Endothelial cell of hepatic sinusoid (primary cell): ENCODE measurements around the gene BMP4.
"Not testable (repeated sequence)": the region's sequence is repeated elsewhere in the genome, so short reads cannot be mapped to it uniquely, and the experiment has no call there.

ENCODE experiments used
- in situ Hi-C: cut with HindIII; loops from 2 replicates; pipeline ENCODE4 v1.10.0; 2017; ENCODE audit warnings: low sequenced_read_pairs

The BMP4 gene

DNA sequence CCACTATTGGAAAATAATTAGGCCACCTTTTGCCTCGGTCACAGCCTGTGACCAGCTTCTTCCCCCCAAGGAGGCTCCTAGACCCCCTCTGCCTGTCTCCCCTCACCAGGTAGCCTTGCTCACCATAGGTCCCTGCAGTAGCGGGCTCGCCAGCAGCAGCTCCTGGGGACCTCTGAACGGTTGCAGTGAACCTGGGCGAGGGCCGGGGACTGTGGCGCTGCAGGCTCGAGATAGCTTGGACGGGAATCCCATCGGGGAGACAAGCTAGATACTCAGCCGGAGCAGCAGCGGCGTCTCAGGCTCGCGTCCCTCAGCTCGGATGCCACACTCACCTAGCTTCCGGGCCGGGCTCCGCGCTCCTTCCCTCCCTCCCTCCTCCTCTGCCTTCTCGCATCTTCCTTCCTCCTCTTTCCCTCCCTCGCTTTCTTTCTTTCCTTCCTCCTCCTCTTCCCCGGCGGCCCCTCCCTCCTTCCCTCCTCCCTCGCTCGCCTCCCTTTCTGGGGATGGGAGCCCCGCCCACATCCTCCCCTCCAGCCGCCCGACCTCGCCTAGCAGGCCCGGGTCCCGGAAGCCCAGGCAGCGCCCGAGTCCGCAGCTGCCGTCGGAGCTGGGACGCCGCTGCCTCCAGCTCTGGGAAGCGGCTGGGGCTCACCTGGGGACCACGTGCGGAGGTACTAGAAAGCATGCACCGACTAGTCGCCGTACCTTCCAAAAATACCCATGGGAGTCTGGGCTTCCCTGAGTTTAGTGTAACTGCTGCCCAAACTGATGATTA lies at the start of gene BMP4:
Gene BMP4, minus strand, starts transcription at position 399 of the 775 bp plus-strand sequence. CDS start 4,603 bp downstream, outside the sequence.
- in situ Hi-C loops = no loop called here

DNA sequence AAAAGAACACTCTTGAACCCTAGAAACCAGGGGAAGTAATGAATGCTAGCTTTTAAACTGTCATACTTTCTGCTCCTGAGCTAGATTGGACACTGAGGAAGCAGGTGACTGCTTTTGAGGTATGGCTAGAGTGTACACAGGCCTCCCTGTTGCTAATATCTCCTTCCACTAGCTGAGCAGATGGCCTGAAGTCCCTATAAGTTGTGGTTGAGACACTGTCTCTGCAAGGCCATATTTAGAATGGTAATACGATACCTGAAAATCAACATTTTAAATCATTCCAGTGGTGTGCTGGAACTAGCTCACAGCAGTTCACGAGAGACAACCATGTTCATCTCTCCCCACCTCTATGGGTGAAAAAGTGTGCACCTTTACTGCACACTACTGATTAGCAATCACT lies 46.4 kb upstream of the BMP4 start:
- in situ Hi-C loops = no loop called here

DNA sequence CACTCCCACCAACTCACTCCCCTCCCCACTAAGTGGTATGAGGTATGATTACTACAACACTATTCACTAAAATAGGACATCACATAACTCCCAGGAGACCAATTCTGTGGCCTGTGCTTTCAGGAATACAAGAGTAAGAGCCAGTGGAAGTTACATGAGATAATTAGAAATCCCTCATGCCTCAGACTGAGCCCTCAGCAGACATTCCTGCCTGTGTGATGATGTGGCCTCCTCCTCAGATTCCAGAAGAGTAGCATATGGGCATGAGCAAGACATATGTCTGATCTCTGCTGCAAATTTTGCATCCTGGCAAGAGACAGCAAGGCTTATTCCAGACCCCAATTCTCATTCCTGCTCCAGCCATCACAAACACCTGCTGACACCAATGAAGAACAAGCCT lies 46.0 kb upstream of the BMP4 start:
- in situ Hi-C loops = no loop called here

DNA sequence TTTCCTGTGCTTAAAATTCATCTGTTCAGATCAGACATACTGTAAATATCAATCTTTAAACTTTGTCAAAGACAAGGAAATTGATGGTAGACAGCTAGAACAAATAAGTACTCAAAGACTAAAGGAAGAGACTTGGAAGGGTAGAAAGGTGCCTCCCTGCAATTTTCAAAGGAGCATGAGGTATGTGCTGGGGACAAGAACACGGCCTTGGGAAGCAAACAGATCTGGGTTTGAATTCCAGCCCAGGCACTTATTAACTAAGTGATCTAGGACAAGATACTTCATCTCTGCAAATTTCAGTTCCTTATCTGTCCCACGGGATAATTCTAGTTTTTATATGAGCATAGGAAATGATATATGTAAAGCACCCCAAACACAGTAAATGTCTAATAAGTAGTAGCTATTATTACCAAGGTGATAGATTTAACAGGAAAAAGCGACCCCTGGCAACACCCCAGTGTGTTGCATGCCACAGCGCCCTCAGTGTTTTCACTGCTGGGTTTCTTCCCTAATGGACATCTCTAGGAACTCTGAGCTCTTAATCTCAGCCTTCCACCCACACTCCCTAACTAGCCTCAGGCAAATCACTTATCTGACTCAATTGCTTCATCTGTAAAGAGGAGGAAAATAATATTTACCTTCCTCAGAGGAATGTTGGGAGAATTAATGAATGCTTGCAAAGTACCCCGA lies 44.7 kb upstream of the BMP4 start:
- in situ Hi-C loops = no loop called here

DNA sequence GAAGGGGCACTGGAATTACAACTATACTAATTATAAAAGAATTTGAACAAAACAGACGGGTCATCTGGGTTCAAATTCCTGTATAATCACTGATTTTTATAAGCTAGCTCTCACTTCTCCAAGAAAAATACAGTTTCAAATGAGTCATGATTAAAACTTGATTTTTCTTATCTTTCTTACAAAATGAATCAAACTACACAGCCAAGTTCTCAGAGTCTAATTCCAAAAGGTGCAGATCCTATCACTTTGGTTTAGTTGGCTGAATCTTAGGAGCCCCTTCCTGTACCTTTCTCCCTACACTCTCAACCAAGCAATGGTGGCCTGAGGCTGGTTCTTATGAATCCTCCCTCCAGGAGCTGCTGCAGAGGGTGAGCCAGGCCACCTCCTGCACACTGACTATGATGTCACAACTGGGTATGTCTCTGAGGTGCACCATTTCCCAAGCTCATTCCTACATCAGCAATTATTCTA lies 43.8 kb upstream of the BMP4 start:
- in situ Hi-C loops = no loop called here

DNA sequence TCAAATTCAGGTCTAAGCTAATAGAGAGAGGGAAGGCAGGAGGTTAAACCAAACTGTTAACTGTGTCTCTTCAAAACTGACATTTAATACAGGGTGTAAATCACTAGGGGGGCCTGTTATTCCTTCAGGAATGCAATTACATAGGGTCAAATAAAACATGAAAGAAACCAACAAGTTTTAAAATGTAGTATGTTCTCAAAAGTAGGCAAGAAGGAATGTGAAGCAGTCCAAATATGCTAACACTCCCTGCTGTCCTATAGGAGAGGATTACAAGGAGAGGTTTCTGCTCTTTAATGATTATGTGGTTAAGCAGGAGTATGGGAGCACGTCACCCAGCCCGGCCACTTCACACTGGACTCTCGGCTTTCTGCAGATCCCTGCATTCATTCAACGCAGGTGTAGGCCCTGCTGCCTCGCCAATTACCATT lies 42.5 kb upstream of the BMP4 start:
- in situ Hi-C loops = no loop called here

DNA sequence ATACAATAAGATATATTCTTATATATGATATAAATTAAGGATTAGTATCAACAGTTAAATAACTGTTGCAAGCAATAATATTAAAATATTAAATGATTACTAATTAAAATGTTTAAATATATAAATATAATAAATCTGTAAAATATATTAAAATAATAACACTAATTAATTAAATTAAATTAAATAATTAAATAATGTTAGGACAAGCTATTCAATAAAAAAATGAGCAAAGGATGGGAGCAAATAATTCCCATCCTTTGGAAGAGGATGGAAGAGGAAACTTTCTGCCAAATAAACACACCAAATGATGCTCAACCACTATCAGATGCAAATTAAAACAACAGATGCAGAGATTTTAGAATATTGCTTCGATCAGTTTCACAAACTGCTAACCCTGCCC lies 39.4 kb upstream of the BMP4 start:
- in situ Hi-C loops = no loop called here

DNA sequence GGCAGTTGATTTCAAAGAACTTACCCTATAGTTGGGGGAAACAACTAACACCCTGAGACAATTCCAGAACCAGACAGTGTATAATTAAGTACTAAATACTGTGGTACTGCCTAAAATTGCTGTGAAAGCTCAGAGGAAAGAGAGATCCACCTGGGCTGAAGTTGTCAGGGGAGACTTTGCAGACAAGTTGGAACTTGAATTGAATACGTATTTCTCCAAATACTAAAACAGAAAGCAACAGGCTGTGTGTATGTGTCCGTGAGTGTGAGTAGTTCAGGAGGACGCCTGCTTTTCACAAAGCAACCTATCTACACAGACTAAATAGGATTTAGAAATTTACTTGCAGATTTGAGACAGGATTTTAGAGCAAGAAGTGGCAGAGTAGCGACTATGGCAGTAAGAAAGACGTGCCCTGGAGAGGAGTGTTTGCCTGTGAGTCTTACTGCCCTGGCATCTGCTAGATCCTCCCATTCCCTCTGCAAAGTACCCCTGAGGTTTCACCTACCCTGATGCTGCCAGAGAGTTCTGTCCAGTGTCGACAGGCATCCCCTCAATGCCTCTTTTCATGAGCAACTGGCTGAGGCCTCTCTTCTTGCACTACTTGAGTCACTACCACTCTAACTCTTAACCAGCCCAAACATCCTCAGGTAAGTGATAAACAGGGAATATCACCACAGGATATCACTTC lies 37.4 kb upstream of the BMP4 start:
- in situ Hi-C loops = no loop called here

DNA sequence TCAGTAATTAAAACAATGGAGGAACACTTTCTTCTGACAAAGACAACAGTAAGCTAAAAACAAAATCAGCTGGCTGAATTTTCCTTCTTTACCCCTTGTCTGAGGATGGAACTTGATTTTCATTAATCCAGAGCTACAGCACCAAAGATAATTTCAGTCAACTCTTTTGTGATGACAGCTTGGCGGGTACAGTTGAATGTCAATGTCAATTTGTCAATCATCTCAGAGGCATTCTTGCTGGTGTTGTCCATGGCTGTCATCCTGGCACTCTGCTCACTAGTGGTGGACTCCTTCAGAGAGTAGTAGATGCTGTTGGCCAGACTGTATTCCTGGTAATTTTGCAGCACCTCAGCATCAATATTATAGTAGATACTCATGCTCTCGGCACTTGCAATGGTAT lies 34.4 kb upstream of the BMP4 start:
- in situ Hi-C loops = no loop called here

DNA sequence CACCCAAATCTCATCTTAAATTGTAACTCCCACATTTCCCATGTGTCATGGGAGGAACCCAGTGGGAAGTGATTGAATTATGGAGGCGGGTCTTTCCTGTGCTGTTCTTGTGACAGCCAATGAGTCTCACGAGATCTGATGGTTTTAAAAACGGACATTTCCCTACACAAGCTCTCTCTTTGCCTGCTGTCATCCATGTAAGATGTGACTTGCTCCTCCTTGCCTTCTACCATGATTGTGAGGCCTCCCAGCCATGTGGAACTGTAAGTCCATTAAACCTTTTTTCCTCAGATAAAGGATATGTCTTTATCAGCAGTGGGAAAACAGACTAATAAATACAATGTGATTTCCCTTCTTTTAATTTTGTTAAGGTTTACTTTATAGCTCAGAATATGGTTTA lies 30.1 kb upstream of the BMP4 start:
- in situ Hi-C loops = not testable (repeated sequence)

DNA sequence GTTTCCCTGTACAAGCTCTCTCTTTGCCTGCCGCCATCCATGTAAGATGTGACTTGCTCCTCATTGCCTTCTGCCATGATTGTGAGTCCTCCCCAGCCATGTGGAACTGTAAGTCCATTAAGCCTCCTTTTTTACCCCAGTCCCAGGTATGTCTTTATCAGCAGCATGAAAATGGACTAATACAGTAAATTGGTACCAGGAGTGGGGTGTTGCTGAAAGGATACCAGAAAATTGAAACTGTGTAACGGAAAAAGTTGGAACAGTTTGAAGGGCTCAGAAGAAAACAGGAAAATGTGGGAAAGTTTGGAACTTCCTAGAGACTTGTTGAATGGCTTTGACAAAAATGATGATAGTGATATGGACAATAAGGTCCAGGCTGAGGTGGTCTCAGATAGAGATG lies 28.3 kb upstream of the BMP4 start:
- in situ Hi-C loops = not testable (repeated sequence)

DNA sequence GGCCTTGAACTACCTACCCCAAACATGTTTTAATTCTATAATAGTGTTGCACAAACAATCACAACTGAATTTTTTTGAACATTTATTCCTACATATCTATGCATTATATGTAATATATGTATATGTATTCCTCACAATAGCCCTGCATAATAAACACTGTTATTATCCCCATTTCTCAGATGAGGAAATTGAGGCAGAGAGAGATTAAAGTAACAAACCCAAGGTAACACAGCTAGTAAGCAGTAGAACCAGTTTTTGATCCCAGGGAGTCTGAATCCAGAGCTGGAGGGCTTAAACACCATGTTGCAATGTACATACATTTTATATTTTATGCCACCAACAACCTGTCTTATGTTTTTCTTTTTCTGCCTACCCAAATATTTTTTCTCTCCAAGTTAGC lies 26.5 kb upstream of the BMP4 start:
- in situ Hi-C loops = no loop called here

DNA sequence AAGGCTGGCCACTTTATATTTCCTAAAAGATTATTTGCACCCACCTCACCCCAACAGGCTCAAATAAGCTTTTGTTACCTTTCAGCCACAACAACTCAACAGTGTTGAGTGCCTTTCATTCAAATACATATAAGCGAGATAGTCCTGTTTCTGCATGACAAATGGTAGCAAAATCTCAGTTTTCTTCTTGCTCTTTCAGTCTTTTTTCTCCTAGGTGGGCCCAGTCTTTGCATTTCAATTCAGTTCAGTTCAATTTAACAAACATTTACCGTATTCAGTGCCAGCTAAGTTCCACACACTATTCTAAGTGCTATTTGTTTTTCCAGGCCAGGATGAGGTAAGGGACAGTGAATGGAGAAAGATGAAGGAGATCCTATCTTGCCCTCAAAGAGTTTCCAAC lies 25.9 kb upstream of the BMP4 start:
- in situ Hi-C loops = no loop called here

DNA sequence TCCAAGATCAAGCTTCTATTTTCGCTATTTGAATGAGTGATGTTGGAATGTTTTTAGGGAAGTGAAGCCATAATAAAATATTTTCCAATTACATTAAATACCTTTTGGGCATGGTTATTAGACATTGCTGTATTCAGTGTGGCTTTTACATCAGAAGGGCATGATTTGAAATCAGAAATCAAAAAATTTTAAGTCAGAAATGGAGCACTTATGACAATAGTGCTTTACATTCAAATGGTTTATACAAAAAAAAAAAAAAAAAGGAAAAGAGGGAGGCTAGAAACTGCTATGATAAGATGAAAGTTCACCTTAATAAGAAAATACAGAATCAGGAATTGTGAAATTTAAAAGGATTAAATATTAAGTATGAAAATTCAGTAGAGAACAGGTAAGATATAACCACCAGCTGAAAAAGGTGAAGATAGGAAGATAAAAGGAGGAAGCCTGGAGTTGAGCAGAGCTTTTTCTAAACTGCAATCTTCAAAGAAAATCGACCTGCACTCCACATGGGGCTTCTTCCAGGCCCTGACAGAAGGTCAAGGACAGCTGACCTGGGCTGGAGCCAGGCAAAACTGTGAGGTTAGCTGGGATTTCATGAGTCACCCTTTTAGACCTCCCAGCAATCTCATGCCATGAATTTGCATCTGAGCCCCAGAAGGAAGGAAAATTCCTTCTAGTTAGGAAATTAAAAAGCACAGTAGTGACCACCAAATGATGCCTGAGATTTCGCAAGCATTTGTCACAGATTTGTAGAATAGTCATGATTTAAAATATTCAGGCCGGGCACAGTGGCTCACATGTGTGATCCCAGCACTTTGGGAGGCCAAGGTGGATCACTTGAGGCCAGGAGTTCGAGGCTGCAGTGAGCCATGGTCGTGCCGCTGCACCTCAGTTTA lies 23.4 kb upstream of the BMP4 start:
- in situ Hi-C loops = loop anchor here (5.0 kb wide), 1 partner anchor 53 kb away; no protein-coding TSS in a partner anchor

DNA sequence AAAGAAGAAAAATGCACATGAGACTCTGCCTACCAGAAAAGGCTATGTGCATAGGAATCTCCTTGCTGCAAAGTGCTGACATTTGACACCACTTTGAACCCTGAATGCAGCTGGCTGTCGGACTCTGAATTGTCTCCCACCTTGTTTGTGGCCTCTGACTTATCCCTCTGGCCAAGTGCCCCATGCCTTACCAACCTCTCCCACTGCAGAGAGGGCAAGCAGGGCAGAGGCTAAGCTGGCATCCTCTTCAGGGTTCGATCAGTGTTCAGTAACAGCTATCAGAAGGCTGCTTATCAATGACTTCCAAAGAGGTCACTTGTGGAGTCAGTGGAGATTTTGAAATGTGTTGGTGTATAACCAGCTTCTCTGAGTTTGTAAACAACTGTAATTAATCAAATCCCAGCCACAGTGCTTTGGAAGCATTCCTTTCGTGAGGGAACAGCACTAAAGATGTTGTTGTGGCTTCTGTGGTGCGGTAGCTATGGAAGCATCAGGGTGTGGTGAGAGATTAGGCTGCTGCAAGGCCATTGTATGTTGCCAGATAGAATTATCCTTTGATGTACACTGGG lies 22.6 kb upstream of the BMP4 start:
- in situ Hi-C loops = loop anchor here (5.0 kb wide), 1 partner anchor 52 kb away; no protein-coding TSS in a partner anchor

DNA sequence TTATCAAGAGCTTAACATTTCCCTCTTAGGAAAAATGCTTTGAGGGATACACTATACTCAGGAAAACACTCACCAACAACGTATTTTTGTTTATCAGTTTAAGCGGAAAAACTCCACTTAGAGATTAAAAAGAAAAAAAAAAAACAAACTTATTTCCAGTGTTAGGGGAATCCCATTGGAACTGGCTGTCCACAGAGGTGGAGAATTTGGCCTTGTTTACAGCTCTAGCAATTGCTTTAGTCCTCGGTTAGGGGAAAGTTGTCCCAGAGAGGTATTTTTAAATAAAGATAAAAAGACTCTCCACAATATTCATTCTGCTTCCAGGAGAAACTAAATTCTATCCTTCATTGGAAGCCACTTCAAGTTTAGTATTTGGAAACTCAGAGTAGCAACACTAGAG lies 21.6 kb upstream of the BMP4 start:
- in situ Hi-C loops = loop anchor here (5.0 kb wide), 1 partner anchor 51 kb away; no protein-coding TSS in a partner anchor

DNA sequence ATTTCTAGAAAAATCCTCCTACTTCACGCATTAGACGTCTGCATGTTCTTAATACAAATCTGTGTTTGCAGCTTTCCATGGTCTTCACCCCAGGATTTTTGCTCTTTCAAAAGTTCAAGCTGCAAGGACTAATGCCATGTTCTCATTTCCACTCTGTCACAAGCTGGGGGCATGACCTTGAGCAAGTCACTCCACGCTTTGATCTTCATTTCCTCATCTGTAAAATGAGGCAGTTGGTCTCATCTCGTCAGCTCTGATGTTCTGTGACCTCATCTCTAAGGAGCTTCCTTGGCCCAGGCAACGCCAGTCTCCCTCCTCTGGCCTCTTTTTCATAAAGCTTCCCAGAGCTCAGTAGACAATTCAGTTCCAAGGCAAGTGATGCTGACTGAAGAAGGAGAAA lies 18.8 kb upstream of the BMP4 start:
- in situ Hi-C loops = loop anchor here (5.0 kb wide), 1 partner anchor 48 kb away; no protein-coding TSS in a partner anchor

DNA sequence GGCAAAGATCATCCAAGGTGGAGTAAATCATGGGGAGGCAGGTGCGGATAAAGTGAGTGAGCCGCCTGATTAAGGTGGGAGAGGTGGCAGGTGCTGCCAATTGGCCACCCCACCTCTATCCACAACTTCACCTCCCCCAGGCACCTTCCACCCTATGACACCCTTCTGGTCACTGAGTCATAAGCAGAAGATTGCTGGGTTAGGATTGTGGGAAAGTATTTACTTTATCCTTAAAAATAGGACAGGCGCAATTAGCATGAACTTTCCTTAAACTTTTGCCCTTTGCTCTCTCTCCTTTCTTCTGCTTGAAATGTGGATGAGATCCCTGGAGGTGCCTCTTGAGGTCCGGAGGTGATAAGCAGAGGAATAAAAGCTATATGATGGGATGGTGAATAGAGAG lies 14.9 kb upstream of the BMP4 start:
- in situ Hi-C loops = no loop called here

DNA sequence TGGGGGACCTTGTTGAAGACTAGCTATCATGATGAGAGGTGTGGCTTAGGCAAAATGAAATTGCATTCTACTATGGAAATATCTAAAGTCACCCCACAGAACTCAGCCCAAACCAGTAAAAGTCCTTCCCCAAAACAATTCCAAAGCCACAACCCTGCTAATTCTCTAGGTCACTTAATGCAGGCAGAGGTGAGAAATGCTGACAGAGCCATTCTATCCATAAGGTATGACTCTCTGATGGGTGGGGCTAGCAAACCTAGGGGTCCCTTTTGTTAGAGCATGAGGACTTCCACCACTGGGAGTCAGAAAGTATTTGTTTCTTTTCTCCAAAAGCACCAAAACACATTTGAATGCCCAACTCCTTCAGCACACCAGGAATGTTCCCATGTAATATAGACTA lies 12.7 kb upstream of the BMP4 start:
- in situ Hi-C loops = no loop called here

DNA sequence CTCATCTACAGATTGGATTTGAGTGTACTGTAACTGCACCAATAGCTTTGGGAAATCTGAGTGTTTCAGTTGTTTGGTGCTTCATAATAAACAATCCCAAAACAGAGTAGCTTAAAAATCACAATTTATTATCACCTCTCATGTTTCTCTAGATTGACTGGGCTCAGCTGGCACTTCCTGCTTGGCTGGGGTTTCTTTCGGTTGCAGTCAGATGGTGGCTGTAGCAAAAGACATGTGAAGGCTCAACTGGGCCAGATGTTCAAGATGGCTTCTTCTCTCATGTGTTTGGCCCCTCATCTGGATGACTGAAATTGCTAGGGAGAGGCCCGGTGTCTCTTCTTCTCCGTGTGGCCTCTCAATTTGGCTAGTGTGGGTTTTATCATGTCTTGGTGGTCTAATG lies 12.1 kb upstream of the BMP4 start:
- in situ Hi-C loops = no loop called here
